Measurements from ENCODE around the gene IL17F.

Gene IL17F

GRCh38 chr6:52244400-52244799, at the start of gene IL17F:
IL17F (minus strand) TSS chr6:52244500; CDS start chr6:52244429, 71 bp downstream.
- TF ChIP-seq GATA1 (IDR thresholded peaks at IDR 0.05; ENCODE audit: low read depth, low read length), result no peak
- no peak for TF ChIP-seq POLR2A (IDR thresholded peaks at IDR 0.05; ENCODE audit: low read length)
- DNase-seq, result no peak

- DNase-seq, result no peak
- TF ChIP-seq GATA1 (IDR thresholded peaks at IDR 0.05; ENCODE audit: low read depth, low read length), result no peak
- TF ChIP-seq POLR2A (IDR thresholded peaks at IDR 0.05; ENCODE audit: low read length), result no peak
Observed at GRCh38 chr6:52293067-52293466, 48.8 kb upstream of the IL17F start.

- no peak for DNase-seq
- no peak for TF ChIP-seq POLR2A (IDR thresholded peaks at IDR 0.05; ENCODE audit: low read length)
- no peak for TF ChIP-seq GATA1 (IDR thresholded peaks at IDR 0.05; ENCODE audit: low read depth, low read length)
Observed at GRCh38 chr6:52288841-52289240, 44.5 kb upstream of the IL17F start.

- DNase-seq, result no peak
- TF ChIP-seq GATA1 (IDR thresholded peaks at IDR 0.05; ENCODE audit: low read depth, low read length) (no peak), POLR2A (IDR thresholded peaks at IDR 0.05; ENCODE audit: low read length) (no peak)
Observed at GRCh38 chr6:52288216-52288615, 43.9 kb upstream of the IL17F start.

GRCh38 chr6:52286798-52287432, 42.6 kb upstream of the IL17F start:
- peak; percentile 69 to 79 for DNase-seq
- TF ChIP-seq GATA1 (IDR thresholded peaks at IDR 0.05; ENCODE audit: low read depth, low read length), result no peak
- TF ChIP-seq POLR2A (IDR thresholded peaks at IDR 0.05; ENCODE audit: low read length), result no peak

GRCh38 chr6:52285177-52286068, 41.1 kb upstream of the IL17F start:
- TF ChIP-seq GATA1 (IDR thresholded peaks at IDR 0.05; ENCODE audit: low read depth, low read length) (no peak), POLR2A (IDR thresholded peaks at IDR 0.05; ENCODE audit: low read length) (no peak)

GRCh38 chr6:52284460-52285176, 40.3 kb upstream of the IL17F start, which contains the start of gene MCM3:
MCM3 (minus strand) TSS chr6:52284742; CDS start chr6:52284674, 68 bp downstream.
- TF ChIP-seq POLR2A (IDR thresholded peaks at IDR 0.05; ENCODE audit: low read length) (peak; percentile 80), GATA1 (IDR thresholded peaks at IDR 0.05; ENCODE audit: low read depth, low read length) (no peak)
- peak; percentile 98 to 99 for DNase-seq

More at GRCh38 chr6:52285177-52286068, 41.1 kb upstream of the IL17F start:
- peak; percentile 45 to 48 for DNase-seq

GRCh38 chr6:52284131-52284459, 39.8 kb upstream of the IL17F start:
- peak in 1 of 2 experiments; percentile 74 for DNase-seq
- TF ChIP-seq GATA1 (IDR thresholded peaks at IDR 0.05; ENCODE audit: low read depth, low read length), result no peak

- no peak for TF ChIP-seq GATA1 (IDR thresholded peaks at IDR 0.05; ENCODE audit: low read depth, low read length)
- DNase-seq, result no peak
Observed at GRCh38 chr6:52283111-52283510, 38.8 kb upstream of the IL17F start.

GRCh38 chr6:52276130-52276529, 31.8 kb upstream of the IL17F start:
- DNase-seq, result no peak

GRCh38 chr6:52271852-52272460, 27.7 kb upstream of the IL17F start:
- no peak for TF ChIP-seq GATA1 (IDR thresholded peaks at IDR 0.05; ENCODE audit: low read depth, low read length)
- TF ChIP-seq POLR2A (IDR thresholded peaks at IDR 0.05; ENCODE audit: low read length), result no peak
- DNase-seq, result no peak

More at GRCh38 chr6:52276130-52276529, 31.8 kb upstream of the IL17F start:
- TF ChIP-seq POLR2A (IDR thresholded peaks at IDR 0.05; ENCODE audit: low read length) (no peak), GATA1 (IDR thresholded peaks at IDR 0.05; ENCODE audit: low read depth, low read length) (no peak)

- peak; percentile 65 to 75 for DNase-seq
- TF ChIP-seq POLR2A (IDR thresholded peaks at IDR 0.05; ENCODE audit: low read length) (no peak), GATA1 (IDR thresholded peaks at IDR 0.05; ENCODE audit: low read depth, low read length) (no peak)
Observed at GRCh38 chr6:52263709-52264540, 19.6 kb upstream of the IL17F start.

Data from erythroblast (primary cell).